Breast epithelium (tissue), 3 donors: ENCODE data around the gene NSD2.

ENCODE experiments used
- CTCF ChIP-seq, 3 donors: fragments of 450-650 bp; IDR thresholded peaks; one replicate each; pipeline ENCODE4 v1.5.1; 2016 to 2017; ENCODE audit warnings: antibody characterized with exemption in 3 of 3, mild to moderate bottlenecking in 3 of 3, moderate library complexity in 3 of 3
- POLR2A ChIP-seq: fragments of 450-650 bp; IDR thresholded peaks from one replicate; pipeline ENCODE4 v1.6.1; 2016; ENCODE audit warnings: antibody characterized with exemption, mild to moderate bottlenecking, moderate library complexity
- POLR2AphosphoS5 ChIP-seq, 3 donors: sonication (generic); formaldehyde crosslinking; IDR thresholded peaks; one replicate each; pipeline ENCODE4 v1.6.1; 2017; ENCODE audit warnings: antibody characterized with exemption in 3 of 3

GRCh38 chr4:2006367-2006766 is 135.2 kb downstream of the NSD2 start:
- no peak for TF ChIP-seq CTCF (IDR thresholded peaks at IDR 0.05)
- TF ChIP-seq POLR2A, result no peak
- no peak for TF ChIP-seq POLR2AphosphoS5 (IDR thresholded peaks at IDR 0.05)
